Lower lobe of right lung (tissue), 2 donors: ENCODE results near the gene IGFBP2. TPM values are rescaled to one million over a fixed set of nuclear protein-coding genes. Genes with fewer than 3 reads are reported as not detected.

ENCODE experiments used
- ATAC-seq, 2 donors: fragments of 200-7000 bp; cut with Tn5 transposase; one replicate each; pipeline ENCODE4 v1.9.1; 2020 to 2022; ENCODE audit warnings: mild to moderate bottlenecking in 2 of 2, moderate library complexity in 2 of 2
- DNase-seq: peaks from one replicate; pipeline ENCODE4 v3.0.0-alpha.2; 2020
- H3K27ac ChIP-seq: fragments of 200-600 bp; one replicate; pipeline ENCODE4 v1.8.0; 2022
- H3K27me3 ChIP-seq: fragments of 200-600 bp; one replicate; pipeline ENCODE4 v1.8.0; 2022; ENCODE audit warnings: low read depth
- H3K36me3 ChIP-seq: fragments of 200-600 bp; one replicate; pipeline ENCODE4 v1.8.0; 2022; ENCODE audit warnings: mild to moderate bottlenecking
- H3K4me1 ChIP-seq: fragments of 200-600 bp; one replicate; pipeline ENCODE4 v1.8.0; 2022
- H3K4me3 ChIP-seq: fragments of 200-600 bp; one replicate; pipeline ENCODE4 v1.8.0; 2022; ENCODE audit warnings: mild to moderate bottlenecking
- H3K9me3 ChIP-seq: fragments of 200-600 bp; one replicate; pipeline ENCODE4 v1.8.0; 2022
- CTCF ChIP-seq: fragments of 200-600 bp; IDR thresholded peaks from one replicate; pipeline ENCODE4 v1.8.0; 2022; ENCODE audit warnings: antibody characterized with exemption, mild to moderate bottlenecking
- intact Hi-C: fragments of 100-400 bp; cut with DNase I; formaldehyde crosslinking; loops from one replicate; pipeline ENCODE4 v1.11.0; 2022
- total RNA-seq: library from RNA; stranded (reverse); fragmentation: NEBNext Ultra II Directional; extraction: Animal tissue kit (Norgen Biotek cat#: 25700); gene quantifications from one replicate; pipeline ENCODE4 v1.2.1, GENCODE V29; 2021
- donor health status: DM: no; HTN: yes; CAD: no; lungs with severe emphysema.

Gene IGFBP2
- total RNA-seq, 1 donor from 2014 or later = 37.7 TPM

- H3K9me3 ChIP-seq = no peaks in the 10 kb centered on the region
- no peak for TF ChIP-seq CTCF
- no peaks in the 10 kb centered on the region for H3K36me3 ChIP-seq
- DNase-seq (no peak), ATAC-seq (no peak)
- H3K4me3 ChIP-seq = no peak overlapping the region
- H3K27ac ChIP-seq = no peak overlapping the region
- intact Hi-C loops = no loop called here
- H3K4me1 ChIP-seq = no peaks in the 10 kb centered on the region
- no peaks in the 10 kb centered on the region for H3K27me3 ChIP-seq
Measured at GRCh38 chr2:216588861-216589710, 44.1 kb upstream of the IGFBP2 start.

GRCh38 chr2:216589791-216590190, 43.4 kb upstream of the IGFBP2 start:
- Histone ChIP-seq H3K27me3 (no peaks in the 10 kb centered on the region), H3K36me3 (no peaks in the 10 kb centered on the region), H3K9me3 (no peaks in the 10 kb centered on the region), H3K27ac (no peak overlapping the region), H3K4me1 (no peaks in the 10 kb centered on the region), H3K4me3 (no peak overlapping the region)
- intact Hi-C loops = no loop called here
- TF ChIP-seq CTCF = no peak
- ATAC-seq (no peak), DNase-seq (no peak)

GRCh38 chr2:216590780-216591179, 42.4 kb upstream of the IGFBP2 start:
- Histone ChIP-seq H3K4me3 (no peak overlapping the region), H3K27me3 (no peaks in the 10 kb centered on the region), H3K36me3 (no peaks in the 10 kb centered on the region), H3K9me3 (no peaks in the 10 kb centered on the region), H3K27ac (no peak overlapping the region), H3K4me1 (peaks cover 2% of the 10 kb centered on the region)
- no peak for TF ChIP-seq CTCF
- DNase-seq = no peak
- intact Hi-C loops = no loop called here
- peak; percentile 44 to 61 for ATAC-seq

- H3K9me3 ChIP-seq = no peaks in the 10 kb centered on the region
- DNase-seq (no peak), ATAC-seq (no peak)
- H3K27ac ChIP-seq = no peak overlapping the region
- H3K4me1 ChIP-seq = peaks cover 6% of the 10 kb centered on the region
- intact Hi-C loops = no loop called here
- no peak overlapping the region for H3K4me3 ChIP-seq
- TF ChIP-seq CTCF = no peak
- H3K36me3 ChIP-seq = no peaks in the 10 kb centered on the region
- no peaks in the 10 kb centered on the region for H3K27me3 ChIP-seq
Measured at GRCh38 chr2:216591480-216591879, 41.7 kb upstream of the IGFBP2 start.

GRCh38 chr2:216594081-216594480, 39.1 kb upstream of the IGFBP2 start:
- H3K4me1 ChIP-seq = peaks cover 17% of the 10 kb centered on the region
- no peak for TF ChIP-seq CTCF
- H3K9me3 ChIP-seq = no peaks in the 10 kb centered on the region
- ATAC-seq (no peak), DNase-seq (no peak)
- H3K27me3 ChIP-seq = no peaks in the 10 kb centered on the region
- no peak overlapping the region for H3K27ac ChIP-seq
- intact Hi-C loops = no loop called here
- no peaks in the 10 kb centered on the region for H3K36me3 ChIP-seq
- H3K4me3 ChIP-seq = no peak overlapping the region
